GM21717 (cell line): ENCODE measurements around the gene CALML3.

Source experiments
- ATAC-seq: cut with Tn5 transposase; IDR thresholded peaks from one replicate; pipeline ENCODE4 v1.9.1; 2021; ENCODE audit warnings: mild to moderate bottlenecking, moderate library complexity; ENCODE audit not compliant: unreplicated experiment

The CALML3 gene

DNA sequence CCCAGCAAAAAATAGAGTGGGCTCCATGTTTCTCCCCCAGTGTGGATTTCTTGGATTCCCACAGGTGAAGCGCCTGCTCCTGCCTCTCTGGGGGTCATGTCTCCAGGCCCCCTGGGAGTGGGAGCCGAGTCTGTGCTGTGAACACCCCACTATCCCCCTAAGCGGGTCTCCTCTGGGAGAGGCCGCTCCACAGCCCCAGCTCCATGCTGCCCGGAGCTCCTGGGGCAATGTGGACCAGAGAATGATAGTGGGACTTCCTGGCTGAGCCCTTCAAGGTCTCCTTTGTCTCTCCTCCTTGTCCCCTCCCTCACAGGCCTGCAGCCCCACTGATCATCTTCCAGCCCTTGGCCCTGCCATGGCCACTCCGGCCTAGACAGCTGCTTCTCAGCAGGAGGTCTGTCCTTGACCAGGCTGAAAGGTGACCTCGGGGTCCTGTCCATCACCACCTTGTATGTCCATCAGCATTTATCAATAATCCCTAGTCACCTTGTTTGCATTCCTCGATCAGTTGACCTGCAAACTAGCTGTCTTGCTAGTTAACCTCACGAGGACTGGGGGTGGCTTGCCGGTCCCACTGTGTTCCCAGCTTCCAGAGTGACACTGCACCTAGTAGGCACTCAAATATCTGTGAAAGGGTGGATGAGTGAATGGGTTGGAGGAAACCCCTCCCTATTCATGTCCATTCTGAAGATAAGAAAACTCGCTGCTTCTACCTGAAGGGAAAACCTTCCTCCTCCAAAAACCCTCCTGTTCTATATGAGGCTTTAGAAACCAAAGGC lies 776 bp upstream of the CALML3 start:
- no peak for ATAC-seq

DNA sequence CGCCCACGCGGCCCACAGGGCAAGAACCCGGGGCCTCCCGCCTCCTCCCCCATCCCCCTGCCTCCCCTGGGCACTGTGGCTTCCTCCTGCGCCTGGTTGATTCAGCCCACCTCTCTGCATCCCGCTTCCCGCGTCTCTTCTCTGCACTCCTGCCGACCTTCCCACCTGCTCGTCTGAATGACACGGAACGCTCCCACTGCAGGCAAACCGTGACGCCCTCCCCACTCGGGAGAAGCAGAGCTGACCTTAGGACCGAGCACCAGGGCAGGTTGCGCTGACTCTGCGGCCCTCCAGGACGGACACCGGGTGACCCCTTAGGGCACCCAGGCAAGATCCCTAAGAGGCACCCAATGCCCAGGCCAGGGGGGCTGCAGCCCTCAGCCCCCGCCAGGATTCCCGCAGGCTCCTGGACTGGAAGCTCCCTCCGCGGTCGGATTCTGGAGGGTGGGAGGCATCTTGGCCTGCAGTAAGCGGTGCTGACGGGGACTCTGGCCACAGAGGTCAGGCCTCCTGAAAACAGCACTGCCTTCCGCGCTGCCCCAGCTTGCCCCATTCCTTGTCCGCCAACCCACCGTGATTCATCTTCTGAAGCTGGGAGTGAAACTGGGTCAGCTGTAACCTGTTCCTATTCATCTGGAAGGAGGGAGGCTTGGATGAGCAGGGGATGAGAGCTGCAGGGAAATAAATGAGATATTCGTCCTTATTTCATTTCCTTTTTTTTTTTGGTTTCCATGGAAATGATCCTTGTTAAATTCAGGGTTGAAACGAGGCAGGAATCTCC lies 990 bp downstream of the CALML3 start:
- ATAC-seq: no peak

DNA sequence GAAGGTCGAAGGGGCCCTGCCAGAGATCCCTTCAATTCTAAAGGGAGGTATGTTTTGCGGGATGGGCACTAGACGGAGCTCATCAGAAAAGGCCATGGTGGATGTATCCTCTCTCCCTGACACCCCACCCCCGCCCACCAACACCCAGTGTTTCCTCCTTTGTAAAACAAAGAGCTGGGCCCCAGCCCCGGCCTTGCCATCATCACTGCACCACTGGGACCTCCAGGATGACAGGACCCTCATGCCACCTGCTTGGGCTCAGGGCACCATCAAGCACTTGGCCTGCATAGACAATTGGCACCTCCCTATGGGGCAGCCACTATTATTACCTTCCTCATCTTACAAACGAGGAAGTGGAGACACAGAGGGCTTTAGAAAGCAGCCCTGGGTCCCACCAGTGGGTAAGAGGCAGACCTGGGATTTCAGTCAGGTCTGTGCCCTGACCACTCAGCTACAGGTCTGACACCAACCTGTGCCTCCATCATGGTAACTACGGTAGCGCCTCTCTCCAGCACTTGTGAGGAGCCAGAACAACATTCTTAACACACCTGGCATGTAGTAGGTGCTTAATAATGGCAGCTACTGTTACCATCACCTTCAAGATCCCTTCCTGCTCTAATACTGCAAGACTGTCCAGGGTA lies 2.0 kb downstream of the CALML3 start:
- no peak for ATAC-seq

DNA sequence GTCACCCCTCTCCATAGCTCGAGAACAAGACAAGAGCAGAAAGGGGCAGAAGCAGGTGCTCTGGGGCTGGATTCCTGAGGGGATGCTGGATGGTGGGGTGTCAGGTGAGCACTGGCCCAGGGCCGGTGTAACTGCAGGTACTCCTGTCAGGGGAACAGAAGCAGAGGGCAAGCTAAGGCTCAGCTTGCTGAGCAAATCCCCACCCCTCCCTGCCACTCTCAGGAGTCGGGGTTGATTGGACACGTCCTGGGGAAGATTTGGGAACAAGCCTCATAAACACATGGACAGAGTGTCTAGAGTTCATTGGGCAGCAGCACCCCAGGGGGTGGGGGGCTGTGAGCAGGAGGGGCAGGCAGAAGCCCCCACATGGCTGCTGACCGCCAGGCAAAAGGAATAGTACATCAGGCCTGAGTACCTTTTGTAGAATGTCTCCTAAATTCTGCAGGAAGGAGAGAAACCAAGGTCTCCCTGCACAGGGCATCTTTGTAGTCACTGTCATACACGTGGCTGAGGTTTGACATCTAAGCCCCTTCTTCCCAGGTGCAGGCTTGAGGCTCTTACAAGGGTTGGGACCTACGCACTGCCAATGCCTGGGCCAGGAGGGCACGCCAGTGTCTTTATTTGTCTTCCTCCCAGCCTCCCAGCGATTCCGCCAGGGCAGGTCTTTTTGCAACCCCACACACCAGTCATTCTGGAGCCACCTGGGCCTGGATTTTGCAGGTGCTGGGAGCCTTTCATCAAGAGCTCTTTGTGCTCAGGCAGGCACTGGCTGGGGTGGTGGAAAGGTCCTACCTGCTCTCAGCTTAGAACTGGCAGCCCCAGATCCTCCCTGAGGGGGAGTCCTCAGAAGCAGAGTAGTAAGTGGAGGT lies 2.8 kb downstream of the CALML3 start:
- no peak for ATAC-seq

DNA sequence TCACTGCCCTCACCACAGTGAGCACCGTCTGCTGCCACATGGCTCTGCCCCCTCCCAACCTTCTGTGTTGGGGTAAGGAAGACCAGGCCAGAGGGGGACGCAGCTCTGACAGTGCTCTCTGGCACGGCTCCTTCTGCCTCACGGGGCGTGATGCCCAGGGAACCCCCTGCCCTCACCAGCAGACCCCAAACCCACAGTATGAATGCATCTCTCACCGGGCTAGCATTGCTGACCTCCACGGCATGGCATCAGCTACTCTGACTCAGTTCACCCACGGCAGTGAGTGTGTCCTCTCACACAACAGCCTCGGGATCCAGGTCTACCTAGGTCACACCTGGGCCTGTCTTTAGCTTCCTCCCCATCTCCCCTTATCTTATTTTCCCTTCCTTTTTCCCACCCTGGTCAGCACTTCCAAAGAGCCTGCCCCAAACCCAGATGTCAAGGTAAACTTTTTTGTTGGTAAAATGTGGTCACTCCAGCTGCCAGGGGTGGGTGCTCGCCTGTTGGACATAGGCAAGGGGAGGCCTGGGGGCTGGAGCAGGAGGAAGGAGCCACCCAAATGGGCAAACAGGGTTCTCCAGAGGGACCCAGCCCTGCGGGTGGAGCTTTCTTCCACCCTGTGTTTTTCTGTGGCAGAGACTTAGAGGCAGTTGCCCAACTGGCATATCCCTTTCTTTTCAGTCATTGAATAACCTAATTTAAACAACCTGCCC lies 4.4 kb downstream of the CALML3 start:
- no peak for ATAC-seq

DNA sequence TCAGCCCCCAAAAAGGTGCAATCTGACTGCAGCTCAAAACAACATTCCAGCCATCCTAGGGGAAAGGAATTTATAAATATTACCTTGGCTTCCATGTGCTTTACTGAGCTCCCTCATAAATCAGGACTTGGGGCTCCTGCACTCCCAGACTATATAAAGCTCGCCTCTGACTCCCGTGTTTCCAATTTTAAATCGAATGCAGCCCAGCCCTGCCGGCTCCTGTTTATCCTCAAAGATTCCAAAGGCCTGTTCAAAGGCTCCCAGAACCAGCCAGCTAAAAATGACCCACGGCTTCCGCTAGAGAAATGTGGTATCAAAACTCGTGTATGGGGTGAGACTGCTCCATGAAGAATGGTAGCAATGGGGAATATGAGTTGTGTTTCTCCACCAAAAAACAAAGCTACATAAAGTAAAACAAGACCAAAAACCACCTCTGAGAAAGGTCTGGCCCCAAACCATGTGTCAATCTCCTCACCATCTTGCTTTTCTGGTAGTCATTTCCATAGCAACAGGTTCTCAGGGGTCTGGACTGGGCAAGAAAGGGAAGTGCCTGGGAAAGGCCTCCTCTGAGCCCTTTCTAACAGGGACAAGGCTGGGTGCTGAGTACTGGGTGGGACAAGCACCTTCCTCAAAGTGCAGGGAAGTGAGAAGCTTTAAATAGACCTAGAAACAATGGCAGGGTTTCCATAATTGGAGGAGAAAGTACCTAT lies 5.1 kb downstream of the CALML3 start:
- no peak for ATAC-seq

DNA sequence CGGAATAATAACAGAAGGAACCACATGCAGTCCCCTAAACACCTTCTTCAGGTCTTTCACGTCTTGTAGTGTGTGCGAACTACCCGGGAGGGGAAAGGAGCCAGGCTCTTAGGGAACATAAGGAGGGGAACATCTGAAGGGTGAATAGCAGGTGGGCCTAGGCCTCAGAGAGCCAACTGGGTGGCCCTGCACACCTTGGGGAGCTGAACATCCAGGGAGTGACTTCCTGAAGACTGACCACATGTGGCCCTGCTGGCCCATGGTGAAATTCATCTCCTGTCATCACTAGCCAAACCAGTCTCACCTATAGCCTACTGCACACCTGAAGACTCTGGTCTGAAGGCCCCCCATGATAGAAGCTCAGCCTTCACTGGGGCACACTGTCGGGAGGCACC lies 5.6 kb downstream of the CALML3 start:
- no peak for ATAC-seq

DNA sequence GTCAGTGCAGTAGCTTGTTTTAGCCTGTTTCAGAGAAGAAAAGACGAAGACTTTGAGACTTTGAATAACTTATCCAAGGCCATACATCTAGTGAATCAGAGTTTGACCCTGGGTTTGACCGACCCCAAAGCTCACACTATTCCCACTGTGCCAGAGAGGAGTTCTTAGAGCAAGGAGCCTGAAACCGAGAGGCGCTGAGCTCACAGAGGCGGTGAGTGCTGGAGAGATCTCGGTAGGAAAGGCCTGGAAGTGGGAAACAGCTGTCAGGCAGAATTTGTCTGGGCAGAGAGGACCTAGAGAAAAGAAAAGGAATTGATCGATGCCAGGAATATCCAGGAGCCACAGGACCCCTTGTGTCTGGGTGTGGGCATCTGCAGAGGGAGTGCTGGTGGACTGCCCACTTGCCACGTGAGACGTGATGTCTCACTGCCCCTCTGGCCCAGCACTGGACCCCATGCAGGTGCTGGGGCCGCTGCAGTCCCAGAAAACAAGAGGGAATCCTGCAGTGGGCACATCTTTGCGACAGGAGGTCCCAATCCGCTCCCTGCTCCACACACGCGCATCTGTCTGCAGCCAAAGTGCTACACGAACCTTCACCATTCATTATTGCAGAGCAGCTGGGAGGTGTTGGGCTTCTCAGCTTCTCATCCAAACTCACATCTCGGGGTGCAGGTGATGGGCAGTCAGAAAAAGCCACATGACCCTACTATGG lies 6.2 kb downstream of the CALML3 start:
- ATAC-seq: no peak

DNA sequence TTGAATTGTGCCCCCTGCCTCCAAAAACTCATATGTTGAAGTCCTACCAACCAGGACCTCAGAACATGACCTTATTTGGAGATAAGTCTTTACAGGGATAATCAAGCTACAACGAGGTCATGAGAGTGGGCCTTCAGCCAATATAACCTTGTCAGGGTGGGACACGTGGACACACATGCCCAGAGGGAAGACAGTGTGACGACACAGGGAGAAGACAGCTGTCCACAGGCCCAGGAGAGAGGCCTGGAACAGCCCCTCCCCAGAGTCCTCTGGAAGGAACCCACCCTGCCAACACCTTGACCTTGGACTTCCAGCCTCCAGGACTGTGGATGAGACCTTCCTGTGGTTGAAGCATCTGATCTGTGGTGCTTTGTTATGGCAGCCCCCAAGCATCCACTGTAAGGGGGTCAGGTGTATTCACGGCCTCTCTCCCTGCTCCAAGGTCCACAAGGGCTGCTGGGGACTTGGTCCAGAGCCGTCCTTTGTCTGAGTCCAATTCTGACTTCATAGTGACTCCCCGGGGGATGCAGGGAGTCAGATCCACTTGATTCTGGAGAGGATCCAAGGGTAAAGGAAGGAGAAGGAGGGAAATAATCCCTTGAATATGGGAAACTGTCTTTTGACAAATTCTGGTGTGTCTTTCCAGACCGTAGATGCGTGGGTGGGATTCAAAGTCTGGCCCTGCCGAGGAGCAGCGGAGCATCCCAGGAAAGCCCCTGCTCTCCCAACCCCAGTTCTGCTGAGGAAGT lies 7.0 kb downstream of the CALML3 start:
- ATAC-seq: no peak

DNA sequence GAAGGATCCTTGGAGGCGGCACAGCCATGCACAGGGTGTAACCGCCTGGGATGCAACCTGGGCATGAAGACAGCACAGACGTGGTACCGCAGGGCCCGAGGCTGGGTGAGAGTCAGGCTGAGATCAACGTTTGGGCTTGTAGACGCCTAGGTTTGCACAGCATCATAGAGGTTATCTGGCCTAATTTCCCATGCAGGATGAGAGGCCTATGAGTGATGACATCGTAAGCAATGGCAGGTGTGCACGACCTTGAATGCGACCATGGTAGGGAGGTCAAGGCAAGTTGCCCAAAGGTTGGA lies 7.5 kb downstream of the CALML3 start:
- ATAC-seq: no peak

DNA sequence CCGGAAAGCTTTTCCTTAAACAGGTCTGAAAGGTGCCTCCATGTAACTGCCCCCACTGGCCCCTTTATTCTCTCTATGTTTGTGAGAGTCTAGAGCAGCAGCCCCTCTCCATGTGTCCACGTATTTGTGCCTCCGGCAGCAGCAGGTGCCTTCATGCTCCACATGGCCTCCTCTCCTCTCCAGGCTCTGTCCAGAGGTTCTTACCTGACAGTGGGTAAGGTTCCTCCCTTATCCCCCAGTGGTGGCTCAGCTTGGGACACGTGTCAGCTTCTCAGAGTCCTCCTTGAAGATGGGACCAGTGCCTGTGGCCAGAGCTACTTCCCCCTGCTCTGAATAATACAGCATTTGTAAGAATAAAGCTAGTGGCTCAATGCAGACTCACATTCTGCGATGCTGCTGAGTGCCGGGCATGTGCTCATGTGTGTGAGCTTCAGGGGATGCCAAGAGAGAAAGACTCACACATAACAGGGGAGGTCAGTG lies 7.9 kb downstream of the CALML3 start:
- no peak for ATAC-seq

DNA sequence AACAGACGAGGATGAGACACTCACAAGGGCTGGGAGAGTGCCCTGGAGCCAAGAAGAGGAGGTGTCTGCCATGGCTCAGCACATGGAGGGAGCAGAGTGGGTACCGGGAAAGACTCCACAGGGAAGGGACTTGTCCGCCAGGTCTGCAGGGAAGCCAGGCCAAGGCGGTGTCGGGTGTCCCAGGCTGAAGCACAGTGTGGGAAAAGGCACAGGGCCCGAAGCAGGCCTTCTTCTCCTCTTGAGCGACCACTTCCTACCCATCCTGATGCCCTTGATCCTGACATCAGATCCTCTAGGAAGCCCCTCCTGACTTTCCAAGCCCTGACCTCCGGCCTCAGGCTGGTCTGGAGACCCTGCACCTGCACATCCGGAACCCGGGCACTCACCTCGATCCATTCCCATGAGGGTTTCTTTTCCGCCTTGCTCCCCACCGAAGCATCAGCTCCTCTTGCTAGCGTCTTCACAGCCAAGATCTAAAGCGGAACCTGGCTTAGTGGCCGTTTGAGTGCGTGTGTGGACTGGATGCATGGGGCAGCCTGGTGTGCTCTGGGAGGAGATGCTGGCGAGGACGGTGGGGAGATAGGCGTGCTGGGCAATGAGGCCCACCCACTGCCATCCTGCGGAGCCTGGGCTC lies 8.5 kb downstream of the CALML3 start:
- no peak for ATAC-seq

DNA sequence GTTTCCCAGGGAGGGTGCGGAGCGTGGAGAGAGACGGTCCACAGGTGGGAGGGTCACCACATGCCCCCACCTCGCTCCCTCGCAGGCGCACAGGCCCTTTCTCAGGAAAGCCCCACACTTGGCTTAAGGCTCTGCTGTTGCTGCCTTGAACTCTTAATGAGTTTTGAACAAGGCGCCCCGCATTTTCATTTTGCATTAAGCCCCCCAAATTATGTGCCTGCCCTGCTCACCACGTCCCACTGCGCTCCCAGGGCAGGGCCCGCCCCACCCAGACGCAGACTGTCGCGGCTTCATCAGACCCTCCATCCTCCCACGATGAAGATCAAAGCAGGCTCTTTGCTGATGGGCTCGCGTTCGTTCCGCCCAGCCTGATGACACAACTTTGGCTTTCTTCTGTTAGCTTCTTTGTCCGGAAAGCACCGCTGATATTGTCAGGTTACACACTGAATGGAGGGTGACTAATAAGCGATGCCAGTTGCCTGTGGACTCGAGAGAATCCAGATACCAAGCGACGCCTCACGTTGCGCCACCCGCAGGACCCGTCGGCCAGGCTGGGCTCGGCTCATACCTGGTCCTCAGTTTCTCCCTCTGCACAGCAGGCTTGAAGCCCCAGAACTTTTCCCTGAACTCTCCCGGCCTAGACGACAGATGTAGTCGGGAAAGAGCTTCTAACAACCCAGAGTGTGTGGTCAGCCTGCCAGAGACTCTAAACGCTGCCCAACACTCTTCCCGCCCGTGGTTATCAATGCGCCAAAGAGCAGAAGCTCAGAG lies 9.5 kb downstream of the CALML3 start:
- no peak for ATAC-seq

DNA sequence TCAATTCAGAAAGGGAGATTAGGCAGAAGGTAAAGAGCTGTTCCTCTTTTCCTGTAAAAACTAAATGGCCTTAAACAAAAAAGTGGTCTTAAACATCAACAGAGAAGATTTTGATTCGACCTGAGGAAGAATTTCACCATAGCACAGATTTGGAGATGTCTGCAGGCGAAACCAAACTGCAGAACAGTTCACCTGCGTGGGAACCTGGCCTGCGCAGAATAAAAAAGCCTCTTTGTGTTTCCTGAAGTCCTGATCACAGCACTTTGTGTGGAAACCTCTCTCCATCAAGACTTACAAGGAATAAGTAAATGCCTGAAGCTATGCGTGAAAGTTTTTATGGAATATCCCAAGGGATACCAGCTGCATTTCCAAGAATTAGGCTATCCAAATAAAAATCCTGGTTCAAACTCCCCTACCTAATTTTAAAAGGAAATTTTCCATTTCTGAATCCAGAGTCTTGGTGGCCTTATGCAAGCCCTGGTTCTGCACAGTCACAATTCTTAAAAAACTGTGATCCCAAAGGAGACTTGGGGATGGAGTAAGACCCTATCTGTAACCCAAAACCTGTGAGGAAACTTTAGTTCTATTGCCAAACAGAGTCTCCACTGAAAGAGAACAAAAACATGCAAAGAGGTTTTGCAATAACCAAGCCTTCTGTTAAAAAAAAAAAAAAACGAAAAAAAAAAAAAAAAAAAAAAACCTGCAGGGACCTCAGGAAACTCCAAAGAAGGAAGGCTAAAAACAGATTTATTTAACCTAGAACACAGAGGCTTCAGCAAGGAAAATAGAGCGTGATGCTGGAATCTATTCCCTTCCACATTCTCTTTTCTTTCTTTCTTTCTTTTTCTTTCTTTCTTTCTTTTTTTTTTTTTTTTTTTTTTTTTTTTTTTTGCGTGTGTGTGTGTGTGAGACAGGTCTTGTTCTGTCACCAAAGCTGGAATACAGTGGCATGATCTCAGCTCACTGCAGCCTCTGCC lies 10.4 kb downstream of the CALML3 start:
- ATAC-seq: no peak

DNA sequence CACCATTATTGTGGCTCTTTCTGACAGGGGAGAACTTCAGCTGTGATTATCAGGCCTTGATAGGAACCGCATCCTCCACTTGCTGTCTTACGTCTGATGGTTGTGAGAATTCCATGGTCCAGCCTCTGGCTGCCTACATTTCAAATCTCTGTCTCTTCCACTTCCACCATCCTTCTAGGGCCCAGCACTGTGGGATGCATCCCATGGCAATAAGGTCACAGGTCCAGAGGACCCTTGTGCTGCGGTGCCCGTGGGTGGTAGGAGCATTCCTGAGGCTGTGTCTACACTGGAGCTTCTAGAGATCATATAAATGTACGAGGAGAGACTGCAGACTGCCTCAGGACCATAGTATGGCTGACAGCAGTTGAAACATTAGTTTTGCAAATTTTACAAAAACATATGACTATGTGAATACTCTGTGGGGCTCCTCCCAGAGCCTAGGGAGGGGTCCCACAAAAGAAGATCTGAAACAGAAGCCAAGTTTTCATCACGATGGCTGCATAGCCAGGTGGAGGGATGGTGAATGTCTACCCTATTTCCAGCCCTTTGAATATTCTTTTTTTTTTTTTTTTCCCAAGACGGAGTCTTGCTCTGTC lies 11.8 kb downstream of the CALML3 start:
- no peak for ATAC-seq

DNA sequence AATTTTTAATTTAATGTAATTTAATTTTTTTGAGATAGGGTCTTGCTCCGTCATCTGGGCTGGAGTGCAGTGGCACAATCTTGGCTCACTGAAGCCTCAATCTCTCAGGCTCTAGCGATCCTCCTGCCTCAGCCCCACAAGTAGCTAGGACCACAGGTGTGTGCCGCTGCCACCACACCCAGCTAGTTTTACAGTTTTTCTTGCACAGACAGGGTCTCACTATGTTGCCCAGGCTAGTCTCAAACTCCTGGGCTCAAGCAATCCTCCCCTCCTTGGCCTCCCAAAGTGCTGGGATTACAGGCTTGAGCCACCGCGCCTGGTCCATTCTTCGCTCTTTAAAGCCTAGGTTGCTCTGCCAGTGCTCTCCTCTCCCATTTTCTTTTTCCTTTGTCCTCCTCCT lies 12.9 kb downstream of the CALML3 start:
- no peak for ATAC-seq
